HG03442 (cell line): ENCODE results near the gene GDAP1L1.

Experiments
- ATAC-seq: cut with Tn5 transposase; IDR thresholded peaks from one replicate; pipeline ENCODE4 v1.9.1; 2021; ENCODE audit warnings: mild to moderate bottlenecking, moderate library complexity; ENCODE audit not compliant: unreplicated experiment

The GDAP1L1 gene

DNA sequence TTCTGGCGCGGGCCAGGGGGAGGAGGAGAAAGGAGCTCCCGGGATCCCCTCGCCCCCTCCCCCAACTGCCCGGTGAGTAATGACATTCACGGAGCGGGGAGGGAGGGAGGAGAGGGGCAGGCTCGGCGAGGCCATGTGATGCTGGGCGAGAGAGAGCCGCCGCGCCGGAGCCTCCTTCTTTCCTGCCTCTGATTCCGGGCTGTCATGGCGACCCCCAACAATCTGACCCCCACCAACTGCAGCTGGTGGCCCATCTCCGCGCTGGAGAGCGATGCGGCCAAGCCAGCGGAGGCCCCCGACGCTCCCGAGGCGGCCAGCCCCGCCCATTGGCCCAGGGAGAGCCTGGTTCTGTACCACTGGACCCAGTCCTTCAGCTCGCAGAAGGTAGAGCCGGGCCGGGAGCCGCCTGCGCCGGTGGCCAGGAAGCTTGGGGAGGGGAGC, at the start of gene GDAP1L1:
Gene GDAP1L1, plus strand, starts transcription at position 178 of the 441 bp plus-strand sequence. Its CDS starts 27 bp downstream, at position 205.
- ATAC-seq = no peak

DNA sequence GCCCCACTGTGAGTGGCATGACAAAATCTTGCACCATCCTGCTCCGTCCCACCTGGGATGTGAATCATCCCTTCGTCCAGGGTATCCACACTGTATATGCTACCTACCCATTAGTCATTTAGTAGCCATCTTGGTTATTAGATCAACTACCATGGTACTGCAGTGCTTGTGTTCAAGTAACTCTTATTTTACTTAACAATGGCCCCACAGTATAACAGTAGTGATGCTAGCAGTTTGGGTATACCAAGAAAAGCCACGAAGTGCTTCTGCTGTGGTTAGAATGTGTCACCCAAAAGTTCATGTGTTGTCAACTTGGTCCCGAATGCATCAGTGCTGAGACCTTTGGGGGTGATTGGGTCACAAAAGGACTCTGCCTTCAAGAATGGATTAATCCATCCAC, 48.2 kb upstream of the GDAP1L1 start:
- ATAC-seq = no peak

DNA sequence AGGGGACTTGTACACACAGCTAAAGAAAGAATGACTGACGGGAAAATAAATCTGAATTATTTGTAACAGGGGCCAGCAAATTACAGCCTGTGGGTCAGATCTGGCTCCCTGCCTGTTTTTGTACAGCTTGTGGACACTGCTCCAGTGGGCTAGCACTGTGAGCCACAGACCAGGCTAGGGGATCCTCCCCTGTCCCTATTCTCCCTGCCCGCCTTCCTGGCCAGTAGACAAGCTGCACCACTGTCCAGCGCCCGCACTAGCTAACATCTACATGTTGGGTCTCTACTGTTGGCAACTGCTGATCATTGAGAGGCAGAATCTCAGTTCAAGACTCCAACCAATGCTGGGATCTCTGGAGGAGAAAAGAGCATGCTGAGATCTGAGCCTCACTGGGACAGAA, 47.2 kb upstream of the GDAP1L1 start:
- no peak for ATAC-seq

DNA sequence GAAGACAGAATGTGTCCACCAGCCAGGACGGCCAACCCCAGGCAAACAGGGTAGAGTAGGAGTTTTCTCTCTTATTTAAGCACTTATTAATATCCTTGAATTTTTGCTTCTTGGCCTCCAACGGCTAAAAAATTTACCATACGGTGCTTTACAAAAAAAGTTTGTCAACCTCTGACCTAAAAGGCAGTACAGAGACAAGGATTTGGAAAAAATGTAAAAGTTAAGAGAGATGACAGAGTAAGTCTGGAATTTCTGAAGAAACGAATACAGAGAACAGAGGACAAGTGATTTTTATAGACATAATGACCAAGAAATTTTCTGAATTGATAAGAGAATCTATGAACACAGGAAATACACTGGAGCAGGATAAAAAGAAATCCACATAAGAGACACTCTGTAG, 46.7 kb upstream of the GDAP1L1 start:
- ATAC-seq = no peak

DNA sequence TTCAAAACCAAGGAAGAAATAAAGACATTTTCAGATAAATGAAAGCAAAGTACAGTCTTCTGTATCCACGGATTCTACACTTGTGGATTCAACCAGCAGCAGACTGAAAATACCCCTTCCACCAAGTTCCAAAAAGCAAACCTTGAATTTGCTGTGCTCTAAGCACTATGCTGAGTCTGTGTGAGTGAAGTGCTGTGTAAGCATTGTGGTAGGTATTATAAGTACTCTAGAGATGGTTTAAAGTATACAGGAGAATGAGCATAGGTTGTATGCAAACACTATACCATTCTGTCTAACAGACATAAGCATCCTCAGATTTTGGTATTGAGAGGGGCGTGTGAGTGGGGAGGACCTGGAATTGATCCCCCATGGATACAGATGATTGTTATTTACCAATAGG, 46.1 kb upstream of the GDAP1L1 start:
- no peak for ATAC-seq

DNA sequence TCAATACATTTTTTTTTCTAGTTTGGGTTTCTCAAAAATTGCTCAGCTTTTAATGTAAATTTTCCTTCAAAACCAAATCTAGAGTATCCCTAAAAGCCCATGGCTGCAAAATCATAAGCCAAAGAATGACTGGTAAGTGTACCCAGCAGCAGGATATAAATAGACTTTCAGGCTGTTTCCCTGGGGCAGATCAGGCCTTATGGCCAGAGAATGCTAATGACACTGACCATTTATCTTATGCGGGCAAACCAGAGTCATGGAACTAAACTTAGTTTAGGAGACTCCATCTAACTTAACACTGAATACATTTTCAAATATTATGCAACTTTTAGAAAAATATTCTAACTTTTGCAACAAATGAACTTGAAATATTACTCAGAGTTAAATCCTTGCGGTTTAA, 43.9 kb upstream of the GDAP1L1 start:
- ATAC-seq = no peak

DNA sequence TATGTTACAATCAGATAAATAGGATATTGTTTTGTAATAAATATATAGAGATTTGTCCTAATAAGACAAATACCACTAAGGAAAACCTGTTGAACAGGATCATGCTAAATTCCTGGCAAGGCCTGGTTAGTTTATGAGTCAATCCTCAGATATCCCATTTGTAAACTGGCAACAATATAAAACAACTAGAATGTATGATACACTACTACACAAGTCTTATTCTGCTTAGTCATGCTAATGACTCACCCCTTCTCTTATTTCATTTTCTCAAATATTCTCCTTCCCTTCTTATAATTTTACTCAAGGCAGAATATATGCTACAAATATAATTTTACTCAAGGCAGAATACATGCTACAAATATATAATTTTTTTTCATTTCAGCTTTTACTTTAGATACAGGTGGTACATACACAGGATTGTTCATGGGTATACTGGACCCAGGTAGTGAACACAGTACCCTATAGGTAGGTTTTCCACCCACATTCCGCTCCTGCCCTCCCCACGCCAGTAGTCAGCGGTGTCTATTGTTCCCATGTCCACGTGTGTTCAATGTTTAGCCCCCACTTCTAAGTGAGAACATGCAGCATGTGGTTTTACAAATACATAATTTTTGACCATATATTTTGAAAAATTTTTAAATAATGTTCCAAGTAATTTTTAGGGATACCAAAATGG, 42.8 kb upstream of the GDAP1L1 start:
- ATAC-seq = no peak

DNA sequence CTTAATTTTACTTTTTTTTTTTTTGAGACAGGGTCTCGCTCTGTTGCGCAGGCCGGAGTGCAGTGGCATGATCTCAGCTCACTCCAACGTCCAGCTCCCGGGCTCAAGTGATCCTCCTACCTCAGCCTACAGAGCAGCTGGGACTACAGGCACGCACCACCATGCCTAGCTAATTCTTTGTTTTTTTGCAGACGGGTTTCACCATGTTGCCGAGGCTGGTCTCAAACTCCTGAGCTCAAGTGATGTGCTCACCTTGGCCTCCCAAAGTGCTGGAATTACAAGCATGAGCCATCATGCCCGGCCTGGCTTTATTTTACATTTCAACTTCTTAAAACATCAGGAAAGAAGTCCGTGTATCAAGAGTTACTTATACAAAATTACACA, 42.3 kb upstream of the GDAP1L1 start:
- no peak for ATAC-seq

DNA sequence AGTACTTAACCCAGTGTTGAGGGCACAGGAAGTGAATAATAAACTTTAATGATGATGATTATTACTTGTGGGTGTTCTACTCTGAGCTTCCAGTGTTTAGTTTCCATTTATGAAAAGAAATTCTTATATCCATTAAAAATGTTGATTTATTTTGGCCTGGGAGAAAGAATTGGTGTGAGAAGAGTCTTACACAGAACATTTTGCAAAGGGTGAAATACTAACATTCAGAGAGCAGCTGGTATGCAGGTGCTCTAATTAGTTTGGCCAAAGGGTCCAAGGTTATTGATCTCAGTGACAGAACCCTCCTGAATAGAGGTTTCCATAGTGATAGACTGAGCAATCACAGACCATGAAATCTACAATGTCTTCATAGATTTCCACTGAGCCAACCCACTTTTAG, 41.0 kb upstream of the GDAP1L1 start:
- no peak for ATAC-seq

DNA sequence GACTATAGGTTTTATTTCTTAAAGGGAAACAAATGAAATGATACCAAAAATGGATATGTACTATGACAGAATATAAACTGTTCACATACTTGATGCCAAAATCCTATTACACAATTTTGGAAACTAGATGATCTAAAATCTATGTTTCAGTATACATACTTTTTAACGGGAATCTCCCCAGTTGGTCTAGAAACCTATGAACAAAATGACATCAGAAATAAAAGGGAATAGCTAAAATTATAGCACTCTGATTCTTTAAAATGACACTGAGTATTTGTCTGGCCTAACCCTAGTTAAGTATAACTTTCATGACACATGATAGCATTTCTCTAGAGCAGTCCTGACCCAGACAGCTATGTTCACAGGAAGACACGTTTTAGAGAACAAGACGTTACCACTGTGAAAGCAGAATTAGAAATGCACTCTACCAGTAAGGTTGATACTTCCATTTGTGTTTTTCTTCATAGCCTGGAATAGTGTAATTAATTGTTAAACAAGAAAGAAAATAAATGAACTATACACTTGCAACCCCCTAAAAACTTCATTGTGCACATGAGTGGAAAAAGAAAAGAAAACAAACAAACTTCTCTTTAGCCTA, 39.9 kb upstream of the GDAP1L1 start:
- no peak for ATAC-seq

DNA sequence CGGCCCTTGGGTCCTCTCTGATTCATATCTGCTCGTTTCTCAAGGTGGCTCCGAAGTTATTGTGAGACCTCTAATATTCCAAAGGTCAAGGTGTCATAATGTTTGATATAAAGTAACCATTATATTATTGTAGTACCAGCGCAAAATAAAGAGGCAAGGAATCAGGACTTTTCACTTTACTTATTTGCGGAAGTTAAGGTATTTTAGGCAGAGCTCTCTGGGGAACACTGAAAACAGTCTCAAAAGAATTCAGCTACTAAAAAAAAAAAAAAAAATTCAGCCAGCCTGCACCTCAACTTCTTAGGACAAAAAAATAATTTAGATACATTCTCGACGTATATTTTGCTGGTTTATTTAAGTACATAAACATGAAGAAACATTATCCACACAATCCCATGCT, 38.9 kb upstream of the GDAP1L1 start:
- ATAC-seq = no peak

DNA sequence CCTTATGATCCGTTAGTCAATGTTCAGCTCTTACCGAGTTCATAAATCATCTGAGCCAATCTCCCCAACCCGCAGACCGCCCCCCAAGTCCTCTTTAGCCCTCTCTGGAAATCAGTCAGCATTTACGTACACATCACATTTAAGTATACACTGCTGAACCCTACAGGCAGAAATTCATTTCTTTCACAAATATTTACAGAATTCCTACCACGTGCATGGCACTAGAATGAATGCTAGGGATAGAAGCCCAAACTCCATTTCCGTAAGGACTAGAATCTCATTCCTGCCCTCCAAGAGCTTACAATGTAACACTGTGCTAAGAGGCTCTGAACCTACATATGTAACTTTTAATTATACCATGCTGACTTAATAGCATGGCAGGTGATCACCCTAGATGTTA, 38.3 kb upstream of the GDAP1L1 start:
- ATAC-seq = no peak

DNA sequence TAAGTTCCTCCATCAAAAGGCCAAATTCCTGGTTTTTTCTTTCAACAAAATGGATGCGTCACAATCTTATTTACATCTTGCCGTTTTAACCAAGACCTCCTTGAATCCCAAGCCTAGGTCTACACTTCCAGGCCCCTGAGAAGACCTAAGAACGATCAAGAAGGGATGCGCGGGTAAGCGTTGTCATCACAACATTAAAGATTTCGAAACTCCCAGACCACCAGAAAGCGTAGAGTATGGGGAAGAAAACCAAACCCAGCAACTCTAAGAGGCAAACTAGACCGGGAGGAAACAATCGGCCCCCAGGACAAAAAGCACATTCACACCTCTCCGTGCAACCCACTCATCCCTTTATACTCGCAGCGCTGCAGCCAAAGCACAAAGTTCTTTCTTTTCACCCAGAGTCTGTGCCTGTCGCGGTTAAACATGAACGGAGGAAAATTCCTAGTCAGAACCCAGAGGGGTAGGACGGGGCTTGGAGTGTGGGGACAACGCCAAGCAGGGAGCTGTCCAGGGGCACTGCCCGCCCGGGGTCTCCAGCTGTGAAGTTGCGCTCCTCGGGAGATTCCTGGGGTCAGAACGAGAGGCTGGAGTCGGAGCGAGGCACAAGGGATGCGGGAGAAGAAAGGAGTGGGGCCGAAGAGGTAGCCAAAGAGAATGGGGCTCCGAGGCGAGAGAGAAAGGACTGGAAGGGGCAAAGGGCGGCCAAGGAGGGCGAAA, 37.3 kb upstream of the GDAP1L1 start:
- ATAC-seq = no peak

DNA sequence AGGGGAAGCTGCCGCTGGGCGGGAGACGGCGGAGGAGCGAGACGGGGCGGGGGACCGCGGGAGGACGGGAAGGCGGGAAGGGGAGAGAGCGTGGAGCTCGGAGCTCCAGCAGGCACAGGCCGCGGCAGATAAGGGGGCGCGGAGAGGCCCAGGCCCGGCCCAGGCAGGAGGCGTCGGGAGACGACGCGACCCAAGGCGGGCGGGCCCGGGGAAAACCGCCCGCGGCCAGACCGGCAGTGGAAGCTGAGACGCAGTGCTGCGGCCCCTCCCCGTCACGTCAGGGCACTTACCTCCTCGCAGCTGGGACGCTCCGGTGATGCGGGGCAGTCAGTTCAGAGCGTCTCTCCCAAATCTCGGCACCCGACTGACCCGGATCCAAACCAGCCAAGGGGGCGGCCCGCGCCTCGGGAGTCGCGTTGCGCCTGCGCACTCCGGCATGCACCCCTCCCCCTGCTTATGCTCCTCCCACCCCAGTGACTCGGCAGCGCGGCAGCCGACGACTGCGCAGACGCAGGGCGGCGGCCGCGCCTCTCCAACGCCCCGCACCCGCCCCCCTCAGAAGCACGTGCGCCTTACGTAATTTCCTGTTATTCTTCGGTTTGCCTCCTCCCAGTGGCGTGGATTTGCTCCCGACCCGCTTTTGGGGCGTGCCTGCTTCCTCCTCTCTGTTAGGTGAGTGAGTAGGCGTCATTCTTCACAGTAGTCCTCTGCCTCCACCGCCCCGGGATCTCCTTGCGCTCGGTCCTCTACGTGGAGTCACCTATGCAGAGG, 36.5 kb upstream of the GDAP1L1 start, which contains the start of gene OSER1:
Gene OSER1, minus strand, starts transcription at position 366 of the 771 bp plus-strand sequence. CDS start 3,814 bp downstream, outside the sequence.
- peak; percentile 78 for ATAC-seq

DNA sequence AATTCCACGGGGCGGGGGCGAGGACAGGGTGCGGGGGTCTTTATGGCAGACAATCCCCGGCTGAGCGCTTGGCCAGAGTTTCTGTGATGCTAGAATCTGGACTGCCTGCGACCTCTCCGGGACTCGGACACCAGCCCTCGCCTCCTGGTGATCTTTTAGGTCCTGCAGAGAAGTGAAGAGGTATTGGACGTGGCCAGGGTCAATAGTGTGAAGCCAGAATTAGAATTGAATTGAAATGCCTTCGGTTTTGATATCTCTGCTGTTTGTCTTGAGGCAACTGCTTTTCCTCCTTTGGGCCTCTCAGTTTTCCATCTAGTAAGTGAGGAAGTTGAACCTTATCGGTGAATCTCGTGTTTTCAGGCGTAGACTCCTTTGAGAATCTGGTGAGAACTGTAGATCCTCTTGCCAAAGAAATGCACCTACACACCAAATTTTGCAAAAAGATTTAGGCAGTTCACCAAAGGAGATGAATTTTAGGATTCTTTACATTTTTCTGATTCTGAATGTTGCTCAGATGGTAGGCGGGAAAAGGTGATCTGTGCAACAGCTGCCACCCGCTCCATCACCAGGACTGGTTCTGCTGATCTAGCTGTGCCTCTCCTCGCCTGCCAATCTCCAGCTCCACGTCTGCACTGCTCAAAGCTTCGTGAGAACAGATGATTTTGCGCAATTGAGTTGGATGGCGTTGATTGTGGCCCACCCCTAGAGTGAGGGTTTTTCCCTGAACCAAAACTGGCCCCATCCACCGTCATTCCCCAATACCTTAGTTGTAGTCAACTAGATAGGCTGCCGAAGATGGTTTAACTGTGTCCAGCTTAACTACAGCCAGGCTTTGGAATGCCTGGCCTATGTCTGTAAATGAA, 35.7 kb upstream of the GDAP1L1 start:
- no peak for ATAC-seq

DNA sequence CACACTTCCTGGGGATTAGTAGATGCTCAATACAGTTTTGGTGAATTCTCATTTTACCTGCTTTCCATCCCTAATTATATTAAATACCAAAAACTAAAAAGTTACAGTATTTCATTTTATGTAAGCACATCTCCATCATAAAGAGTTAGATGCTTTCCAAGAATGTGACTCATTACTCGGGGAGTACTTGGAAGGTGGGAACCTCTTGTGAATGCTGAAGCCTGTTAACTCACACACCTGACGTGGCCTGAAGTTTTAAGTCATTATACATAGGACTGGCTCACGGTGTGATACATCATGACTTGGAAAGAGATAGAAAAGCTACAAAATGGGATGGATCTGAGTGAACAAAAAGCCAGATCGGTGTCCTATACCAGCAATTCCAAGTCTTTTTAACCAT, 34.3 kb upstream of the GDAP1L1 start:
- no peak for ATAC-seq

DNA sequence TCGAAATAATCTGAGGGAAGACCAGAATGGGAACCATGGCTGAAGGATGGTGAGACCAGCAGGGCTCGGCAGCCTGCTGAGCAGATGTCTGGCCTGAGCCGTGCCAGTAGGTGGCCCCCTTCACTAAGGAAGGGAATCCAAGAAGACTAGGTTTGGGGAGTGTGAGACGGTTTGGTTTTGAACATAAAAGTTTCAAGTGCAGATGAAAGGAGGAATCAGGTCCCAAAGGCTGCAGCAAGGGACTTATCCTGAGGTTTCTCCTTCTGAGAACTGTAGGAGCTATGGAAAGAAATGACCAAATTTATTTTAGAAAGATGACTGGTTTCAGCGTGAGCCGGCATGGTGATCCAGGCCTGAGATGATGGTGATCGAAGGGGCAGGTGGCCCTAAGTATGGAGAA, 32.0 kb upstream of the GDAP1L1 start:
- ATAC-seq = no peak

DNA sequence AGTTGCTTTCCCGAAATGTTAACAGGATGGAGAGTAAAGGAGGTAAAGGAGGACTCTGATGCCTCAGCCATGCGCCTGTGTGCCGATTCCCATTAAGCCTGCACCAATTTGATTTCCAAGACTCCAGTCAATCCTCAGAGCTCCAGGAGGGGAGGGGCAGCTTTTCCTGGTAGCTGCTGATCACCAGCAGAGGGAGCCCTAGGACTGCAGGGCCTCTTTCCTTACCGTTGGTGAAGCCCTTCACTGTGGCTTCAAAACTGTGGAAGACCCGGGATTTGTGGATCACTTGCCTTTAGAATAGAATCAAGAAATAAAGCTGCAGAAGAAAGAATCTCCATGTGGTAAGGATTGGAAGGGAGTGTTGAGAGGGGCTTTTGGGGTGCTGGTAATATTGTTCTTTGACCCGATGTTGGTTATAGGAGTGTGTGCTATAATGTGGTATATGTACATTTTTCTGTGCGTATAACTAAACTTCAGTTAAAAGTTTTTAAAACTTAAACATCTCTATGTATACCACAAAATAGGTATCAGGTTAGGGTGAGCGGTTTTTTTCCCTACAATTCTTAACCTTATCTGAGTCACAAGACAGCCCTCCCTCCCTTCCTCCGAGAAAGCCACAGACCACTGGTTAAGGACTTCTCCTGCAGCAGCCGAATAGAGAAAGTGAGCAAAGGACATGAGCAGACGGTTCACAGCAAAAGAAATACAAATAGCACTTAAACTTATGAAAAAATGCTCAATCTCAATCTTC, 29.6 kb upstream of the GDAP1L1 start:
- ATAC-seq = no peak

DNA sequence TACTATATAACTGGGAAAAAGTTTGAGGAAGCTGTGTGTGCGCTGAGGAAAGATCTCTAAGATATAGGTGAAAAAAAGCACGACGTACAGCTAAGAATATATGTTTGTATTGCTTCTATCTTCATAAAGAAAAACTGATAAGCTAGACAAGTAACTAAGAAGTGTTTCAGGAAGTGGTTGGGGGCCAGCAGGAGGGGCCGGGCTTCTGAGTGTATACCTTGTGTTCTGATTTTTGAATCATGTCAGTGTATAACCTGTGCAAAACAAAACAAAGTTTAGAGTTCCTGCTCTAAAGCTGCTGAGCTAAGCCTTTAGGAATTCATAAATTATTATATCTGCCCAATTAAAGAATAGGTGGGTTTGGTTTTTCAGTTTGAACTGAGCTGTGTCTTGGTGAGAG, 28.7 kb upstream of the GDAP1L1 start:
- no peak for ATAC-seq
